Activated CD8-positive, alpha-beta memory T cell treated with anti-CD3 and anti-CD28 coated beads, Interleukin-2, amount 10 ng/mL, durations not matched to agents 7 days and 5 days (primary cell): ENCODE measurements around the gene RPUSD1. TPM values are rescaled to one million over a fixed set of nuclear protein-coding genes. Genes with fewer than 3 reads are reported as not detected.

ENCODE experiments used
- ATAC-seq: fragments of 150-1000 bp; cut with Tn5 transposase; one replicate; pipeline ENCODE4 v1.10.0; 2021; ENCODE audit warnings: moderate library complexity
- CTCF ChIA-PET: fragments of 350-600 bp; sonication (Branson Sonifier 250); formaldehyde crosslinking; loops from one replicate; lab custom pipeline; 2021; ENCODE audit warnings: antibody characterized with exemption; lab: Charles Lee
- DNase-seq: peaks from one replicate; pipeline ENCODE4 v3.0.0-alpha.2; 2020
- H3K27ac Mint-ChIP-seq: one replicate; pipeline ENCODE4 v1.8.0; 2021; ENCODE audit warnings: mild to moderate bottlenecking, mixed read lengths
- H3K27me3 Mint-ChIP-seq: one replicate; pipeline ENCODE4 v1.8.0; 2021; ENCODE audit warnings: mixed read lengths
- H3K36me3 Mint-ChIP-seq: one replicate; pipeline ENCODE4 v1.8.0; 2021; ENCODE audit warnings: mild to moderate bottlenecking, mixed read lengths
- H3K4me1 Mint-ChIP-seq: one replicate; pipeline ENCODE4 v1.8.0; 2021; ENCODE audit warnings: mixed read lengths
- H3K4me3 Mint-ChIP-seq: one replicate; pipeline ENCODE4 v1.8.0; 2021; ENCODE audit warnings: mild to moderate bottlenecking, moderate library complexity, mixed read lengths
- H3K9me3 Mint-ChIP-seq: one replicate; pipeline ENCODE4 v1.8.0; 2022; ENCODE audit warnings: low read depth, mixed read lengths
- total RNA-seq, 2 experiments: library from RNA; stranded (reverse); gene quantifications; one replicate each; pipeline ENCODE4 v1.2.3, GENCODE V29; 2021

Gene RPUSD1
- total RNA-seq, 2 experiments from 2014 or later: 27.8 to 38.0 TPM

DNA sequence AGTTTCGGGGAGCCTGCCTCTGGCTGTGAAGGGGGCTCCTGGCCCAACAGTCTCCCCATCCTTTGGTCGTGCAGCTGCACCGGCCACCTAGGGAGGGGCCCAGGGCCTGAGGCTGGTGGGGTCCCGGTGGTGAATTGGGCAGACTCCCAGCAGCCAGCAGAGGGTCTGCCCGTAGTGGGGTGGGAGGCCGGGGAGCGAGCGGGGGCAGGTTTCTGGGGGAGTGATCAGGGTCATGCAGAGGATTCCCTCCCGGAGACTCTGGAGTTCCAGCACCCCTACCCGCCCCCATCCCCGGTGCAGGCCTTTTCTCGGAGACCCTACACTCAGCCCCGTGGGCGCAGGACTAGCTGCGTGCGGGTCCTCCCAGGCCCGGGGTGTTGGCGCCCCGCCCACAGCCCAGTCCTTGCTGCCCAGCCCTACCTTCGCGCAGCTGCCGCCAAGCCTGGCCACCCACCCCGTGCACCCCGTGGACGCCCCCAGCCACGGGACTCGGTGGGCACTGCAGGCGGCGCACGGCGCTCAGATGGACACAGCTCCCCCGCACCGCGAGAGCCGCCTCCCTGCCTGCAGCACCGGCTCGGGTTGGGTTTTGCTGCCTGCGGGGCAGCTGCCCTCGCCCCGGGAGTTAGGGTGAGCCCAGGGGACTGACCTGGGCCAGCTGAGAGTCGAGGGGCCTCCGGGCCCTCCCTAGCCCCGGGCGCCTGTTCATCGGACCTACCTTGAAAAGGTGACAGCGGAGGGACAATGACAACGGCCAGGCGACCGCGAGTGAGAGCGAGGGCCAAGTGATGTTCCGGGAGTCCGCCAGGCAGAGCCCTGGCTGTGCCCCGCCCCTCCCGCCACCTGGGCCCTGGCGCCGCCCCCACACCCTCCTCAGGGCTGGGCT is 12.0 kb upstream of the RPUSD1 start, which contains the start of gene GNG13:
Gene GNG13 (minus strand): TSS at position 787 of the 886 bp plus-strand sequence. CDS start 1,657 bp downstream, outside the sequence.
- ATAC-seq (no peak), DNase-seq (no peak)
- Mint-ChIP-seq H3K9me3 (no peaks in the 10 kb centered on the region), H3K4me3 (no peak within 1 kb of the TSS), H3K27ac (no peak within 1 kb of the TSS), H3K4me1 (no peaks in the 10 kb centered on the region), H3K36me3 (peaks cover 6% of the 10 kb centered on the region), H3K27me3 (peaks cover 10% of the 10 kb centered on the region)
- CTCF ChIA-PET: no interaction called here

DNA sequence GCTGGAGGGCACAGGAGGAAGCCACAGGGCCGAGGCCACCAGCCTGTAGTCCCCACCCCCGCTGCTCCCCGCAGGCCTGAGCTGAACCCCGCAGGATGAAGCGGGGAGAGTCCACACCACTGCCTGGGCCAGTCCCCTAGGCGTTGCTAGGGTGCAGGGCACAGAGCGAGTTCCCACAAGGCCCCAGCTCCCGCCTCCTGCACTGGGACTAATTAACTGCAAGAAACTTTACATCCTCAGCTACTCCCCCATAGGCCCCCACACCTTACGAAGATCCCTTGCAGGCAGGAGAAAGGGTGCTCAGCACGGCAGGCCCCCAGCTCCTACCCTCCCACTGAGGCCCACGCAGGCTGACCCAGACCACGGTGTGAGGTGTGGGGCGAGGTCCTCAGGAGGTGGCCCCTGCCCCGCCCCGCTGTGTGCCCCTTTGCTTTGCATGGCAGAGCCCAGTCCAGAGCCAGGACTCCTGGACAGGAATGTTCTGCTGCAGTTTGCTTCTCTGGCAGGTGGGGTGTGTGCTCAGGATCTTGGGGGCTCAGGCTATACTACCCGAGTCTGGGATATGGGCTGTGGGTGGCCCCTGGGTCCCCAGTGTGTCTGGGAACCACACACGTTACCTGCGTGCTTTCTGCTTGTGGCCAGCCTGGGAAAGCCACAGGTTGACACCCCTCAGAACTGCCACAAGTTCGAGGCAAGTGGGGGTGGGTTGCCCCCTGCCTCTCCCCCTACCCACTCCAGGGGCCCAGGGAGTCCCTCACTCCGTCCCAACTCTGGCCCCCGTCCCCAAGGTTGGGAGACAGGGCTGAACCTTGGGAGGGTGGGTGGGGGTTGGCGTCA is 11.1 kb upstream of the RPUSD1 start:
- no peaks in the 10 kb centered on the region for H3K4me1 Mint-ChIP-seq
- no peak overlapping the region for H3K27ac Mint-ChIP-seq
- DNase-seq (no peak), ATAC-seq (peak; percentile 16)
- no peak overlapping the region for H3K4me3 Mint-ChIP-seq
- peaks cover 10% of the 10 kb centered on the region for H3K27me3 Mint-ChIP-seq
- H3K36me3 Mint-ChIP-seq: peaks cover 6% of the 10 kb centered on the region
- CTCF ChIA-PET: no interaction called here
- H3K9me3 Mint-ChIP-seq: no peaks in the 10 kb centered on the region

DNA sequence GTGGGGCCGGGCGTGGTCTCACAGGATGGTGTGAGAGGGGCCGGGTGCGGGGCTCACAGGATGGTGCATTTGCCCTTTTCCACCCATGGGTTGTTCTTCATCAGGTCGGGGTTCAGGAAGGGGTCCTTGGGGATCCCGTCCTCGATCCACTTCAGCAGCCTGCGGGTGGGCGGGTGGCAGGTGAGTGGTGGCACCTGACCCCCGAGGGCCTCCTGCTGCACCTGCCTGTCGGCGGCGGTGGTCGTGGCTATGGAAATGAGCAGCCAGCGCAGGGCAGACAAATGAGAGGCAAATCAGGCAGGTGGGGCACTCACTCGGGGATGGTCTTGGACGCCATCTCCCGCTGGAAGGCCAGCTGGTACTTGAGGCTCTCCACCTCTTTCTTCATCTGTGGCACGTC is 10.5 kb upstream of the RPUSD1 start:
- DNase-seq (no peak), ATAC-seq (no peak)
- Mint-ChIP-seq H3K36me3 (peaks cover 6% of the 10 kb centered on the region), H3K27ac (no peak overlapping the region), H3K4me3 (no peak overlapping the region), H3K9me3 (no peaks in the 10 kb centered on the region), H3K27me3 (peaks cover 10% of the 10 kb centered on the region), H3K4me1 (no peaks in the 10 kb centered on the region)
- CTCF ChIA-PET: no interaction called here

DNA sequence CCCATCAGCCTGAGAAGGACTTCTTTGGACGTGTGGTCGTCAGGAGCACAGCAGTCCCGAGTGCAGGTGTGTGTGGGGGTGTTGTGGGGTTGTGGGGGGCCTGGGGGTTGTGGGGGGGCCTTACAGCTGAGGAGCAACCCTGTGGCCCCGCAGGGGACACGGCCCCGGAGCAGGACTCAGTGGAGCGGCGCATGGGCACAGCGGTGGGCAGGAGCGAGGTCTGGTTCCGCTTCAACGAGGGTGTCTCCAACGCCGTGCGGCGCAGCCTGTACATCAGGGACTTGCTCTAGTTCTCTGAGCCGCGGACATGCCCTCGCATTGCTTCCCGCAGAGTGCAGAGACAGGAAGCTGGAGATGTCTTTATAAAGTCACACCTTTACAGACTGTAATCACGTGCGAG is 9.5 kb upstream of the RPUSD1 start:
- Mint-ChIP-seq H3K27ac (no peak overlapping the region), H3K4me1 (no peaks in the 10 kb centered on the region), H3K27me3 (peaks cover 10% of the 10 kb centered on the region), H3K4me3 (no peak overlapping the region), H3K36me3 (peaks cover 6% of the 10 kb centered on the region), H3K9me3 (no peaks in the 10 kb centered on the region)
- DNase-seq (no peak), ATAC-seq (no peak)
- CTCF ChIA-PET: no interaction called here

DNA sequence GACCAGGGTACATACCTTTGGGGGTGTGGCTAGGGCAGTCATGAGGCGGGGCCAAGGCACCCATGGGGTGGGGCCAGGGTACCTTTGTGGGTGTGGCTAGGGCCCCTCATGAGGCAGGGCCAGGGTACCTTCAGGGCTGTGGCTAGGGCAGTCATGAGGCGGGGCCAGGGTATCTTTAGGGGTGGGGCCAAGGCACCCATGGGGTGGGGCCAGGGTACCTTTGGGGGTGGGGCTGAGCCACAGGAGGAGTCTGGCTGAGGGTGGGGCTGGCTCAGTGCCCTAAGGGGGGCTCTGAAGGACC is 8.9 kb upstream of the RPUSD1 start:
- no peak overlapping the region for H3K27ac Mint-ChIP-seq
- no peak overlapping the region for H3K4me3 Mint-ChIP-seq
- H3K36me3 Mint-ChIP-seq: peaks cover 6% of the 10 kb centered on the region
- ATAC-seq (peak; percentile 48), DNase-seq (peak; percentile 49)
- H3K27me3 Mint-ChIP-seq: peaks cover 10% of the 10 kb centered on the region
- no peaks in the 10 kb centered on the region for H3K4me1 Mint-ChIP-seq
- CTCF ChIA-PET: no interaction called here
- no peaks in the 10 kb centered on the region for H3K9me3 Mint-ChIP-seq

DNA sequence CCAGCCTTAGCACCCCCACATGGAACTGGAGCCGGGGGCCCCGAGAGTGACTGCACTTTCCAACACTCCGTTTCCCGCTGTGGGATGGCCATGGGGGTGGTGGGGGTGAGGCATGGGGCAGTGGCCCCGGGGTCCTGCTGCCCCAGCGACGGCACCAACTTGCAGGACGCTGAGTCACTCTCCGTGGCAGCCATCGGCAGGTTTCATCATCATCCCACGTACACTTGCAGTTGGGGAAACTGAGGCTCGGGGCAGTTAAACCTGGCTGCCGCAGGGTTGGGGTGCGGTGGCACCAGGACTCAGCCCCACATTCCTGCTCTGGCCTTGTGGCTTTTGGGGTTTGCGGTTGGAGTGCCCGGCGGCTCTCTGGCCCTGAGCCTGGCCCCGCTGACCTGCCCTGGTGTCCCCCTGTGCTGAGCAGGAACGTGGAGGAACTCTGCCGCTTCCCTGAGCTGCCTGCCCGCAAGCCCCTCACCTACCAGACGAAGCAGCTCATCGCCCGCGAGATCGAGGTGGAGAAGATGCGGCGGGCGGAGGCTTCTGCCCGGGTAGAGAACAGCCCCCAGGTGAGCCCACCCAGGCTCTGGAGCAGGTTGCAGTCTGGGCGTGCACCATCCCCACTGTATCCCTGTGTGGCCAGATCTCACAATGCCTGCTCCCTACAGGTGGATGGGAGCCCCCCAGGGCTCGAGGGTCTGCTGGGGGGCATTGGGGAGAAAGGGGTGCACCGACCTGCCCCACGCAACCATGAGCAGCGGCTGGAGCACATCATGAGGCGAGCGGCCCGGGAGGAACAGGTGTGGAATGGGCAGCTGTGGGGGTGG is 8.3 kb upstream of the RPUSD1 start:
- Mint-ChIP-seq H3K36me3 (peaks cover 12% of the 10 kb centered on the region), H3K4me3 (no peak overlapping the region), H3K27me3 (peaks cover 8% of the 10 kb centered on the region), H3K4me1 (no peaks in the 10 kb centered on the region), H3K9me3 (no peaks in the 10 kb centered on the region), H3K27ac (no peak overlapping the region)
- CTCF ChIA-PET: no interaction called here
- DNase-seq (no peak), ATAC-seq (no peak)

DNA sequence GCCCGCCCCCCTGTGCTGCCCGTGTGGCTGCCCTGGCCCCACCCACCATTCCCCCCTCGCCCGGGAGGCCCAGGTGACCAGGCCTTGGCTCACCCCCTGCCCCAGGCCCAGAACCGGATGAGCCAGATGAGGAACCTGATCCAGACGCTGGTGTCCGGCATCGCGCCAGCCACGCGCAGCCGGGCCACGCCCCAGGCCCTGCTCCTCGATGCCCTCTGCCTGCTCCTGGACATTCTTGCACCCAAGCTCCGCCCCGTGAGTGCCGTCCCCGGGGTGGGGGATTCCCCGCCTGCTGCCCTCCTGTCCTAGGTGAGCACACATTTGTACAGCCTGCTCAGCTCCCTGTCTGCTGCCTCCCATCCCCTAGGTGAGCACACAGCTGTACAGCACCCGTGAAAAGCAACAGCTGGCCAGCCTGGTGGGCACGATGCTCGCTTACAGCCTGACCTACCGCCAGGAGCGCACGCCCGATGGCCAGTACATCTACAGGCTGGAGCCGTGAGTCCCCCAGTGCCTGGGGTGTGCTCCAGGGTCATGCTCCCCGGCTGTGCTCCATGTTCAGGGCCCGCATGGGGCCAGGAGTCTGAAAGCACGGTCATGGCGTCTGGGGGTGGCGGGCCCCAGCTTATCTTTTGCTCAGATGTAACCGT is 7.5 kb upstream of the RPUSD1 start:
- Mint-ChIP-seq H3K4me1 (no peaks in the 10 kb centered on the region), H3K4me3 (no peak overlapping the region), H3K36me3 (peaks cover 15% of the 10 kb centered on the region), H3K27me3 (peaks cover 3% of the 10 kb centered on the region), H3K27ac (no peak overlapping the region), H3K9me3 (no peaks in the 10 kb centered on the region)
- ATAC-seq (no peak), DNase-seq (no peak)
- CTCF ChIA-PET: no interaction called here

DNA sequence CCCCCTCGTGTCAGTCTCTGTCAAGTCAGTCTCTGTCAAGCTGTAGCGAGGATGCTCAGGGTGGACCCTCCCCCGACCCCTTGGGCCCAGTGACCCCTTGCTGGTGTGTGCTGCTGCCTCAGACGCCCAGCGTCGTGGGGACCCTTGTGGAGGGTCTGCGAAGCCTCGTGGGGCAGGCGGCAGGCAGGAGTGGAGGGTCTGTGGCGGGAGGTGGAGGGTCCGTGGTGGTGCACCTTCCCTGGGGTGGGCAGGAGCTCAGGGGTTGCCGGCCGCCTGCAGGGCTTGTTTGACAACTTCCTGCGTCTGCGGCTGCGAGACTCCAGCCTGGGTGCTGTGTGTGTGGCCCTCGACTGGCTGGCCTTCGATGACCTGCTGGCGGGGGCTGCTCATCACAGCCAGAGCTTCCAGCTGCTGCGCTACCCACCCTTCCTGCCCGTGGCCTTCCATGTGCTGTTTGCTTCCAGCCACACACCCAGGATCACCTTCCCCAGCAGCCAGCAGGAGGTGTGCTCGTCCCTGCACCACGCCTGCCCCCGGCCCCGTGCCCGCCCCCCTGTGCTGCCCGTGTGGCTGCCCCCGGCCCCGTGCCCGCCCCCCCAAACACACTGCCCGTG is 6.8 kb upstream of the RPUSD1 start:
- Mint-ChIP-seq H3K4me3 (no peak overlapping the region), H3K27ac (no peak overlapping the region), H3K4me1 (peaks cover 5% of the 10 kb centered on the region), H3K9me3 (no peaks in the 10 kb centered on the region), H3K27me3 (no peaks in the 10 kb centered on the region), H3K36me3 (peaks cover 15% of the 10 kb centered on the region)
- DNase-seq (no peak), ATAC-seq (no peak)
- CTCF ChIA-PET: no interaction called here

DNA sequence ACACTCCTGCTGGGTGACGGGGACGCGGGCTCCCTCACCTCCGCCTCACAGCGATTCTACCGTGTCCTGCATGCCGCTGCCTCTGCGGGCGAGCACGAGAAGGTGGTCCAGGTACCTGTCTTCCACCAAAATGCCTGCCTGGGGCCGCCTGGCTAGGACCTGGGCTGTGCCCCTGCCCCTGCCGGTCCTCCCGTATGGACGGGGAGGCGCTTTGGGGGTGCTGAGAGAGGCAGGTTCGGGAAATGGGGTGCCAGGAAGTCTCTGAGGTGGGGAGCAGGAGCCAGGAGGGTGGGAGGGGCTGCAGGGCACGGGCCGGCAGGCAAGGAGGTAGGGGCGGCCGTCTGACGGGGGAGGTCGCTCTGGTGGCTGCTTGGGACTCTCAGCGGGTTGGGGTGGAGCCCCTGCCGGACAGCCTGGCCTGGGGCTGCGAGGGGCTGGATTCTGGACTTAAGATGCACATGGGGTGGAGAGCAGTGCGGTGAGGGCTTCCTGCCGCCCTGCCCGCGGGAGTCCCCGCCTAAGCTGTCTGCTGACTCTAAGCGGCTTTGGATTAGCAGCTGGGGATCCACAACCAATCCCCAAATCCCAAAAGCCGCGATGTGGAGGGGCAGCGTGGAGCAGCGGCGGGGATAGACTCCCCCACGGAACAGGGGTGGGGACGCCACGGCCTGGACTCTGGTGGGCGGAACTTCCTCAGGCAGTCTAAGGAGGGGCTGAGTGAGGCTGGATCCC is 6.1 kb upstream of the RPUSD1 start:
- H3K4me1 Mint-ChIP-seq: peaks cover 10% of the 10 kb centered on the region
- DNase-seq (no peak), ATAC-seq (no peak)
- H3K4me3 Mint-ChIP-seq: no peak overlapping the region
- no peak overlapping the region for H3K27ac Mint-ChIP-seq
- H3K36me3 Mint-ChIP-seq: peaks cover 15% of the 10 kb centered on the region
- CTCF ChIA-PET: no interaction called here
- H3K9me3 Mint-ChIP-seq: no peaks in the 10 kb centered on the region
- no peaks in the 10 kb centered on the region for H3K27me3 Mint-ChIP-seq

DNA sequence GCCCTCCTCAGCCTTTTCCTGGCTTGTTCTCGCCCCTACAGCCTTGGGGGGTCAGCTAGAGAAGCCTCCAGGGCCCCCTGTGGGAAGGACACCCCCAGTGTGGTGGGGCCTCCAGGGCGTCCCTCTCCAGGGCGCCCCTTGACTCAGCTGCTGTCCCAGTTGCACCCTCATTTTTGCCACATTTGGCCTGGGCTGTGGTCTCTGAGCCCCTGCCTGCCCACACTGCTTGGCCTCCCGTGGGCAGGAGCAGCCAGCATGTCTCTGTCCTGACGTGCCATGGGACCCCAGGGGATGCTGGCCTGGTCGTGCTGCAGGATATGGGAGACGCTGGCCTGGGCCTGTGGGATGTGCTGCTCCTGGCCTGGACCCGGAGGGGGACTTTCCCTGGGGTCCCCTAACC is 5.2 kb upstream of the RPUSD1 start:
- peaks cover 15% of the 10 kb centered on the region for H3K36me3 Mint-ChIP-seq
- no peak for DNase-seq
- no peaks in the 10 kb centered on the region for H3K9me3 Mint-ChIP-seq
- no peaks in the 10 kb centered on the region for H3K27me3 Mint-ChIP-seq
- no peak for ATAC-seq
- CTCF ChIA-PET: no interaction called here
- H3K4me3 Mint-ChIP-seq: no peak overlapping the region
- H3K27ac Mint-ChIP-seq: no peak overlapping the region
- H3K4me1 Mint-ChIP-seq: peaks cover 10% of the 10 kb centered on the region

DNA sequence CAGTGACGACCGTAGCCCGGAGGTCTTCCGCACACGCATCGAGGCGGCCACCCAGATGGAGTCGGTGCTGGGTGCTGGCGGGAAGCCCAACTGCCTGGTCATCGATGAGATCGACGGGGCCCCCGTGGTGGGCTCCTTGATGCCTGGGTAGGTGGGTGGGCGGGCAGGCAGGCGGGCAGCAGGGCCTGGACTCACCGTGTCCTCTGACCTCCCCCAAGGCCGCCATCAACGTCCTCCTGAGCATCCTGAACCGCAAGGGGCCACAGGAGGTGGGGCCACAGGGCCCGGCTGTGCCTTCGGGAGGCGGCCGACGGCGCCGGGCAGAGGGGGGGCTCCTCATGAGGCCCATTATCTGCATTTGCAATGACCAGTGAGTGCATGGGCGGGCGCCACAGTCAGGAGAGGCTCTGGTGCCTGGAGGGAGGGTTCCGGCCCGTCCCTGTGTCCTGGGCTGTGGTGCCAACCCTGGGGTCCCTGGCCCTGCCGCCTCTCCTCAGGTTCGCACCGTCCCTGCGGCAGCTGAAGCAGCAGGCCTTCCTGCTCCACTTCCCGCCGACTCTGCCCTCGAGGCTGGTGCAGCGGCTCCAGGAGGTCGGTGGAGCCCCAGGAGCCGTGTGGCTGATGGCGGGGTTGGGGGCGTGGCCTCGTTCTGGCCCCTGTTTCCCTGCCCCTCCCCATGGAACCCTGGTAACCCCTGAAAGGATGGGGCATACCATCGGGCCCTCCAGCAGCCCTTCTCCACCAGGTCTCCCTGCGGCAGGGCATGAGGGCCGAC is 4.2 kb upstream of the RPUSD1 start:
- DNase-seq (no peak), ATAC-seq (no peak)
- Mint-ChIP-seq H3K27ac (no peak overlapping the region), H3K4me1 (peaks cover 12% of the 10 kb centered on the region), H3K36me3 (peaks cover 13% of the 10 kb centered on the region), H3K9me3 (no peaks in the 10 kb centered on the region), H3K4me3 (no peak overlapping the region), H3K27me3 (no peaks in the 10 kb centered on the region)
- CTCF ChIA-PET: no interaction called here

DNA sequence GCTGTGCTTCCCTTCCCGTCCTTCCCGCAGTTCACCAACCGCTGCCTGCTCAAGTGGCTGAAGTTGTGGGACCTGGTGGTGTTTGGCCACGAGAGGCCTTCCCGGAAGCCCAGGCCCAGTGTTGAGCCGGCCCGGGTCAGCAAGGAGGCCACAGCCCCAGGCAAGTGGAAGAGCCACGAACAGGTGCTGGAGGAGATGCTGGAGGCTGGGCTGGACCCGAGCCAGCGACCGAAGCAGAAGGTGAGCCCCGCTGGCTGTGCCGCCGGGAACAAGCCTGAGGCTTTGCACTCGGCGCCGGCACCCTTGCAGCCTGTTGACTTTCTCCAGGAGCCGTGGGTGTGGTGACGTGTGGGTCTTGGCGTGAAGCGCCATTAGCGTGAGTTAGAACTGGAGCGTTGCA is 3.0 kb upstream of the RPUSD1 start:
- Mint-ChIP-seq H3K27ac (no peak overlapping the region), H3K27me3 (no peaks in the 10 kb centered on the region), H3K4me3 (no peak overlapping the region), H3K9me3 (no peaks in the 10 kb centered on the region), H3K4me1 (peaks cover 19% of the 10 kb centered on the region), H3K36me3 (peaks cover 9% of the 10 kb centered on the region)
- ATAC-seq: no peak
- no peak for DNase-seq
- CTCF ChIA-PET: no interaction called here
